ENCODE results near the gene GZF1.

GZF1 gene

GRCh38 chr20:23326774-23327173, 35.2 kb upstream of the GZF1 start (continued):
- TF ChIP-seq PATZ1 (CRISPR knock-in tag; IDR thresholded peaks at IDR 0.05; ENCODE audit: borderline replicate concordance) = no peak

GRCh38 chr20:23327617-23328333, 34.2 kb upstream of the GZF1 start:
- ATAC-seq = no peak
- no peak for TF ChIP-seq ZNF8 (CRISPR knock-in tag; IDR thresholded peaks at IDR 0.05)
- TF ChIP-seq POU6F1 (CRISPR knock-in tag; IDR thresholded peaks at IDR 0.05; ENCODE audit: borderline replicate concordance, low read depth) = no peak
- TF ChIP-seq CREB5 (CRISPR knock-in tag; IDR thresholded peaks at IDR 0.05; ENCODE audit: low read depth) = no peak
- no peak for TF ChIP-seq CSRNP3 (CRISPR knock-in tag; IDR thresholded peaks at IDR 0.05)
- TF ChIP-seq OSR1 (CRISPR knock-in tag; IDR thresholded peaks at IDR 0.05) = no peak
- no peak for TF ChIP-seq PATZ1 (CRISPR knock-in tag; IDR thresholded peaks at IDR 0.05; ENCODE audit: borderline replicate concordance)
- TF ChIP-seq PPARA (CRISPR knock-in tag; IDR thresholded peaks at IDR 0.05; ENCODE audit: borderline replicate concordance) = no peak
- TF ChIP-seq SNAI2 (CRISPR knock-in tag; IDR thresholded peaks at IDR 0.05) = no peak
- TF ChIP-seq ZFP3 (CRISPR knock-in tag; IDR thresholded peaks at IDR 0.05) = no peak
- TF ChIP-seq ARNTL (CRISPR knock-in tag; IDR thresholded peaks at IDR 0.05; ENCODE audit: borderline replicate concordance, low read depth) = no peak
- no peak for TF ChIP-seq ZC3H10 (CRISPR knock-in tag; IDR thresholded peaks at IDR 0.05)
- TF ChIP-seq BACH2 (CRISPR knock-in tag; IDR thresholded peaks at IDR 0.05; ENCODE audit: borderline replicate concordance) = no peak
- no peak for TF ChIP-seq ZNF565 (CRISPR knock-in tag; conservative IDR thresholded peaks at IDR 0.05; ENCODE audit: low read depth)
- no peak for TF ChIP-seq GLIS3 (CRISPR knock-in tag; IDR thresholded peaks at IDR 0.05)
- TF ChIP-seq ZNF70 (CRISPR knock-in tag; IDR thresholded peaks at IDR 0.05) = no peak
- no peak for TF ChIP-seq TCF4 (CRISPR knock-in tag; IDR thresholded peaks at IDR 0.05; ENCODE audit: borderline replicate concordance)
- TF ChIP-seq CSDC2 (CRISPR knock-in tag; IDR thresholded peaks at IDR 0.05) = no peak

- no peak for ATAC-seq
- TF ChIP-seq TCF4 (CRISPR knock-in tag; IDR thresholded peaks at IDR 0.05; ENCODE audit: borderline replicate concordance) (no peak), ZFP30 (CRISPR knock-in tag; IDR thresholded peaks at IDR 0.05) (no peak), RARB (CRISPR knock-in tag; IDR thresholded peaks at IDR 0.05) (no peak), ZNF565 (CRISPR knock-in tag; conservative IDR thresholded peaks at IDR 0.05; ENCODE audit: low read depth) (no peak), TSHZ2 (CRISPR knock-in tag; IDR thresholded peaks at IDR 0.05) (no peak), OSR1 (CRISPR knock-in tag; IDR thresholded peaks at IDR 0.05) (no peak), CREB5 (CRISPR knock-in tag; IDR thresholded peaks at IDR 0.05; ENCODE audit: low read depth) (no peak), POU6F1 (CRISPR knock-in tag; IDR thresholded peaks at IDR 0.05; ENCODE audit: borderline replicate concordance, low read depth) (no peak), ZC3H10 (CRISPR knock-in tag; IDR thresholded peaks at IDR 0.05) (no peak), SNAI2 (CRISPR knock-in tag; IDR thresholded peaks at IDR 0.05) (no peak)
Measured at GRCh38 chr20:23331450-23332350, 30.3 kb upstream of the GZF1 start.
